Neural crest cell (in vitro differentiated cells): ENCODE measurements around the gene TMC1. TPM values are rescaled to one million over a fixed set of nuclear protein-coding genes. Genes with fewer than 3 reads are reported as not detected.

ENCODE experiments used
- DNase-seq: peaks from one replicate; pipeline ENCODE4 v3.0.0; 2021; ENCODE audit warnings: low read depth, mixed read lengths, low spot score
- H3K27ac Mint-ChIP-seq: one replicate; pipeline ENCODE4 v1.8.0; 2021; ENCODE audit warnings: mild to moderate bottlenecking, mixed read lengths; ENCODE audit not compliant: unreplicated experiment
- H3K27me3 Mint-ChIP-seq: 2 replicates; pipeline ENCODE4 v1.8.0; 2021; ENCODE audit warnings: low read depth, mild to moderate bottlenecking, mixed read lengths
- H3K36me3 Mint-ChIP-seq: 2 replicates; pipeline ENCODE4 v1.8.0; 2021; ENCODE audit warnings: low read depth, mild to moderate bottlenecking, mixed read lengths
- H3K4me1 Mint-ChIP-seq: 2 replicates; pipeline ENCODE4 v1.8.0; 2021; ENCODE audit warnings: mixed read lengths
- H3K4me3 Mint-ChIP-seq: one replicate; pipeline ENCODE4 v1.8.0; 2021; ENCODE audit warnings: mild to moderate bottlenecking, mixed read lengths
- H3K9me3 Mint-ChIP-seq: 2 replicates; pipeline ENCODE4 v1.8.0; 2021; ENCODE audit warnings: mixed read lengths
- CTCF ChIP-seq: fragments of 200-600 bp; sonication (generic); conservative IDR thresholded peaks from 2 replicates; pipeline ENCODE4 v1.5.0; 2021; ENCODE audit warnings: antibody characterized with exemption, mild to moderate bottlenecking
- total RNA-seq: library from RNA; stranded (reverse); gene quantifications from 2 replicates; pipeline ENCODE4 v1.2.1, GENCODE V29; 2021

TMC1 gene
- total RNA-seq, 1 donor from 2014 or later, result 0.33 TPM

GRCh38 chr9:72721067-72721466 lies 199.7 kb downstream of the TMC1 start:
- Mint-ChIP-seq H3K4me3 (no peak overlapping the region), H3K9me3 (no peaks in the 10 kb centered on the region), H3K27me3 (no peaks in the 10 kb centered on the region), H3K27ac (peak overlapping the region; percentile 73), H3K36me3 (no peaks in the 10 kb centered on the region), H3K4me1 (peaks cover 26% of the 10 kb centered on the region)
- no peak for DNase-seq
- TF ChIP-seq CTCF, result no peak

- Mint-ChIP-seq H3K4me3 (no peak overlapping the region), H3K27me3 (no peaks in the 10 kb centered on the region), H3K36me3 (no peaks in the 10 kb centered on the region), H3K4me1 (peaks cover 33% of the 10 kb centered on the region), H3K27ac (no peak overlapping the region), H3K9me3 (no peaks in the 10 kb centered on the region)
- DNase-seq, result no peak
- no peak for TF ChIP-seq CTCF
These were observed 205.5 kb downstream of the TMC1 start for GRCh38 chr9:72726947-72727346.

- Mint-ChIP-seq H3K9me3 (no peaks in the 10 kb centered on the region), H3K36me3 (no peaks in the 10 kb centered on the region), H3K4me3 (no peak overlapping the region), H3K4me1 (peaks cover 30% of the 10 kb centered on the region), H3K27me3 (no peaks in the 10 kb centered on the region), H3K27ac (no peak overlapping the region)
- DNase-seq, result no peak
- no peak for TF ChIP-seq CTCF
These were observed 206.8 kb downstream of the TMC1 start for GRCh38 chr9:72728031-72728770.

GRCh38 chr9:72733895-72734294 lies 212.5 kb downstream of the TMC1 start:
- H3K27ac Mint-ChIP-seq, result no peak overlapping the region
- no peaks in the 10 kb centered on the region for H3K36me3 Mint-ChIP-seq
- peaks cover 14% of the 10 kb centered on the region for H3K4me1 Mint-ChIP-seq
- H3K9me3 Mint-ChIP-seq, result no peaks in the 10 kb centered on the region
- no peaks in the 10 kb centered on the region for H3K27me3 Mint-ChIP-seq
- no peak overlapping the region for H3K4me3 Mint-ChIP-seq
- DNase-seq, result no peak
- TF ChIP-seq CTCF, result no peak

- no peaks in the 10 kb centered on the region for H3K9me3 Mint-ChIP-seq
- TF ChIP-seq CTCF, result no peak
- no peak overlapping the region for H3K27ac Mint-ChIP-seq
- H3K36me3 Mint-ChIP-seq, result no peaks in the 10 kb centered on the region
- no peak overlapping the region for H3K4me3 Mint-ChIP-seq
- H3K27me3 Mint-ChIP-seq, result no peaks in the 10 kb centered on the region
- H3K4me1 Mint-ChIP-seq, result peaks cover 22% of the 10 kb centered on the region
- no peak for DNase-seq
These were observed 213.2 kb downstream of the TMC1 start for GRCh38 chr9:72734631-72735030.
